ENCODE measurements around the gene MSI1.

Gene MSI1

GRCh38 chr12:120332041-120332440 lies 36.9 kb downstream of the MSI1 start:
- no peak overlapping the region for H3K27ac ChIP-seq
- no peaks in the 10 kb centered on the region for H3K27me3 ChIP-seq (ENCODE audit: insufficient read depth, low read depth, severe bottlenecking)
- no peak for TF ChIP-seq CTCF (IDR thresholded peaks at IDR 0.05; ENCODE audit: low read depth, low read length)
- H3K4me3 ChIP-seq (ENCODE audit: low read depth, low read length) = no peak overlapping the region
- no peaks in the 10 kb centered on the region for H3K36me3 ChIP-seq
- DNase-seq = no peak
- H3K9me3 ChIP-seq (ENCODE audit: severe bottlenecking) = peaks cover 12% of the 10 kb centered on the region

- DNase-seq = no peak
- no peak overlapping the region for H3K4me3 ChIP-seq (ENCODE audit: low read depth, low read length)
- H3K27ac ChIP-seq = no peak overlapping the region
- peaks cover 6% of the 10 kb centered on the region for H3K9me3 ChIP-seq (ENCODE audit: severe bottlenecking)
- no peaks in the 10 kb centered on the region for H3K36me3 ChIP-seq
- TF ChIP-seq CTCF (IDR thresholded peaks at IDR 0.05; ENCODE audit: low read depth, low read length) = no peak
- no peaks in the 10 kb centered on the region for H3K27me3 ChIP-seq (ENCODE audit: insufficient read depth, low read depth, severe bottlenecking)
Measured at GRCh38 chr12:120331390-120331789, 37.6 kb downstream of the MSI1 start.

- H3K27me3 ChIP-seq (ENCODE audit: insufficient read depth, low read depth, severe bottlenecking) = no peaks in the 10 kb centered on the region
- H3K27ac ChIP-seq = no peak overlapping the region
- no peaks in the 10 kb centered on the region for H3K9me3 ChIP-seq (ENCODE audit: severe bottlenecking)
- DNase-seq = no peak
- TF ChIP-seq CTCF (IDR thresholded peaks at IDR 0.05; ENCODE audit: low read depth, low read length) = no peak
- H3K4me3 ChIP-seq (ENCODE audit: low read depth, low read length) = no peak overlapping the region
- H3K36me3 ChIP-seq = no peaks in the 10 kb centered on the region
Measured at GRCh38 chr12:120328228-120328627, 40.7 kb downstream of the MSI1 start.

GRCh38 chr12:120327593-120327992 lies 41.4 kb downstream of the MSI1 start, which contains the start of gene PLA2G1B:
Gene PLA2G1B, minus strand, starts transcription at chr12:120327779. Its CDS starts 26 bp downstream, at chr12:120327753.
- no peak for TF ChIP-seq CTCF (IDR thresholded peaks at IDR 0.05; ENCODE audit: low read depth, low read length)
- no peaks in the 10 kb centered on the region for H3K36me3 ChIP-seq
- H3K4me3 ChIP-seq (ENCODE audit: low read depth, low read length) = no peak within 1 kb of the TSS
- DNase-seq = no peak
- no peak within 1 kb of the TSS for H3K27ac ChIP-seq
- H3K9me3 ChIP-seq (ENCODE audit: severe bottlenecking) = no peaks in the 10 kb centered on the region
- H3K27me3 ChIP-seq (ENCODE audit: insufficient read depth, low read depth, severe bottlenecking) = no peaks in the 10 kb centered on the region

GRCh38 chr12:120324841-120325417 lies 44.0 kb downstream of the MSI1 start:
- H3K9me3 ChIP-seq (ENCODE audit: severe bottlenecking) = no peaks in the 10 kb centered on the region
- no peak overlapping the region for H3K27ac ChIP-seq
- H3K36me3 ChIP-seq = no peaks in the 10 kb centered on the region
- H3K4me3 ChIP-seq (ENCODE audit: low read depth, low read length) = no peak overlapping the region
- H3K27me3 ChIP-seq (ENCODE audit: insufficient read depth, low read depth, severe bottlenecking) = no peaks in the 10 kb centered on the region
- DNase-seq = no peak
- no peak for TF ChIP-seq CTCF (IDR thresholded peaks at IDR 0.05; ENCODE audit: low read depth, low read length)

GRCh38 chr12:120323772-120324171 lies 45.2 kb downstream of the MSI1 start:
- DNase-seq = no peak
- no peak overlapping the region for H3K4me3 ChIP-seq (ENCODE audit: low read depth, low read length)
- no peak for TF ChIP-seq CTCF (IDR thresholded peaks at IDR 0.05; ENCODE audit: low read depth, low read length)
- no peaks in the 10 kb centered on the region for H3K36me3 ChIP-seq
- H3K27ac ChIP-seq = no peak overlapping the region
- H3K9me3 ChIP-seq (ENCODE audit: severe bottlenecking) = no peaks in the 10 kb centered on the region
- H3K27me3 ChIP-seq (ENCODE audit: insufficient read depth, low read depth, severe bottlenecking) = no peaks in the 10 kb centered on the region
